Left ventricle myocardium superior (tissue), 1 donor: ENCODE measurements around the gene PPP3CA. TPM values are rescaled to one million over a fixed set of nuclear protein-coding genes. Genes with fewer than 3 reads are reported as not detected.
A peak's percentile ranks its signal among the peaks of the same experiment; 100 is the strongest.

ENCODE experiments used
- ATAC-seq: fragments of 200-7000 bp; cut with Tn5 transposase; one replicate; pipeline ENCODE4 v1.9.1; 2020; ENCODE audit warnings: mild to moderate bottlenecking, moderate library complexity
- DNase-seq: peaks from one replicate; pipeline ENCODE4 v3.0.0-alpha.2; 2020
- intact Hi-C: fragments of 100-400 bp; cut with micrococcal nuclease; formaldehyde crosslinking; loops from one replicate; pipeline ENCODE4 v1.11.0; 2022
- total RNA-seq: library from RNA; stranded (reverse); fragmentation: NEBNext Ultra II Directional; extraction: Animal tissue kit (Norgen Biotek cat#: 25700); gene quantifications from one replicate; pipeline ENCODE4 v1.2.1, GENCODE V29; 2021
- donor health status: DM: no; HTN: yes; CAD: no; lungs with severe emphysema.

The PPP3CA gene
- total RNA-seq, 1 donor from 2014 or later, result 20.1 TPM

DNA sequence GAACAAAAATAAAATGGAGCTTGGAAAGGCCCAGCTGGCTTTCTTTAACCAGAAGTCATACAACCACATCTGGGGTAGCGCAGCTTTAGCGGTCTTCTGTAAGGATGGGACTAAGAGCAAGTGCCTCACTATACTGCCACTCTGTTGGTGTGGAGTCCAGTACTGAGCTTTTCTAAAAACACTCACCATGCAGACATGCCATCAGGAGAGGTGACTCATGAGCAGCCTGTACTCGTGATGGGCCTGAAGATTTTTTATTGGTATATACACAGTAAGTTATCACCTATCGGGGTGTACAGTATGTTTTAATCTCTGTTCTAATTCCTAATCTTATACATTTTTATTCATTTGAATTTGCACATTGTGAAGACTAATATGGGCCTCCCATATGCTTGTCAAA, 9.6 kb downstream of the PPP3CA start:
- ATAC-seq, result no peak
- intact Hi-C loops, result no loop called here

DNA sequence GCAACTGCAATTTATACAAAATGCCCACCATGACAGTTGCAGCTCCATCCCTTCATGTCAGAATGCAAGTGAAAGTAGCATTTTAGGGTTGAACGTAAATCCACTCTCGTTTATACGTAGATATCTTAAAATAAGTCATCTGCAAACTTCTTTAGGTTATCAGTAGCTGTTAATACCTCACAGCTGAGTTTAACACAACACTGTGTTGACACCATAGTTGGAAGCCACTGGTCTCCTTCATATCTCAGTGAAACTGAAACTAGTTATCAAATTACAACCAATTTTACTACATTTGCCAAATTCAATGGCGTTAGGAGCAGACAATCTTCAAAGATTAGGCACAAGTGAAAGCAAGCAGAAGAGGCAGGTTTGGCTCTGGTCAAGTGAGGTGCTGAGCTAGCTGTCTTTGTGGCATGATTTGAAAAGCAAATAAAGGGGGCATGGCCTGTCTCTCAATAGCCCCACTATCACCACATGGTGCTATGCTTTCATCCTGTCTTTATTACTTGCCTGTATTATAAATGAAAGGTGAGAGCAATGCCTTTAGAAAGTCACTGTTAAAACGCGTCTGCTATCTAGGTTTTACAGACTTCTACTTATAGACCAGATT, 12.3 kb downstream of the PPP3CA start:
- DNase-seq, result no peak
- peak; percentile 66 for ATAC-seq
- intact Hi-C loops, result no loop called here

More for the DNA sequence above, 9.6 kb downstream of the PPP3CA start:
- no peak for DNase-seq

DNA sequence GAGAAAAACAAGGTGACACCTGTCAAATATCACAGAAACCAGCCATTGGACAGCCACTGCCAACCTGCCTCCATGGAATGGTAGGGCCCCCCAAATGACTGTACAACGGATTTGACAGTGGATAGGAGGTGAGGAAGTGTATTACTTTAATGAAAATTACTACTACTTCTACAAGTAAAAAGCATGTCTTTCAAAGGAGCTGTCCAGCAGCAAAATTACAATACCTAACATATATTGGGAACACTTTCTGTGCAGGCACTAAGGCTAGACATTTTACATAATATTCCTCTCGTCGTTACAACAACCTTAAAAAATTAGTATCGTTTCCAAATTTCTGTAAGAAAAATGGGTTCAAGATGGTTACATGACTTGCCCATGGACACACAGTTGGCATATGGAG, 14.9 kb downstream of the PPP3CA start:
- ATAC-seq (no peak), DNase-seq (no peak)
- intact Hi-C loops, result no loop called here

DNA sequence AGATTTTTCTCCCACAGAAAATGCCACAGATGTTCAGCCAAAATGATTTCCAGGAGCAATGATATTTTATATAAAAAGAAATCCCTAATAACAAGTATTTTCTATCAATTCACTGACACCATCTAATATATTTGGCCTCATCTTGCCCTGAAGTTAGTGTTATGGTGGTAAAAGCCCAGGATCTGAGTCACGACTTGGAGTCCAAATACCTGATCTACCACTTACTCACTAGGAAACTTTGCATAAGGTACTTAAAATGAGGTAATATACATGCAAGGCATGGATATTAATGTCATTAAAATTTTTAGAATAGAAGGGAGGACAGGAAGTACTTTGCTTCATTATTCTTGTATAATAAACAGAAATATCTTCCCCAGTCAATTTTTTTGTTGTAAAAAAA, 16.3 kb downstream of the PPP3CA start:
- intact Hi-C loops, result no loop called here

DNA sequence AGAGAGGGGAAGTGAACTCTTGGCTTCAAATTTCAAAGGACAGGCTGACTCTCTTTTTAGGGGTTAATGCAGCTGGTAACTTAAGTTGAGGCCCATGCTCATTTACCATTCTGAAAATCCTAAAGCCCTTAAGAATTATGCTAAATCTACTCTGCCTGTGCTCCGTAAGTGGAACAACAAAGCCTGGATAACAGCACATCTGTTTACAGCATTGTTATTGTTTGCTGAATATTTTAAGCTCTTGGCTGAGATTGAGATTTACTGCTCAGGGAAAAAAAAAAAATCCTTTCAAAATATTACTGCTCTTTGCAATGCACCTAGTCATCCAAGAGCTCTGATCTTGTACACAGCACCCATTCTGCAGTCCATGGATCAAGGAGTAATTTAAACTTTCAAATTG, 17.7 kb downstream of the PPP3CA start:
- intact Hi-C loops, result no loop called here
- DNase-seq (no peak), ATAC-seq (no peak)

More for the DNA sequence above, 16.3 kb downstream of the PPP3CA start:
- ATAC-seq (no peak), DNase-seq (no peak)

DNA sequence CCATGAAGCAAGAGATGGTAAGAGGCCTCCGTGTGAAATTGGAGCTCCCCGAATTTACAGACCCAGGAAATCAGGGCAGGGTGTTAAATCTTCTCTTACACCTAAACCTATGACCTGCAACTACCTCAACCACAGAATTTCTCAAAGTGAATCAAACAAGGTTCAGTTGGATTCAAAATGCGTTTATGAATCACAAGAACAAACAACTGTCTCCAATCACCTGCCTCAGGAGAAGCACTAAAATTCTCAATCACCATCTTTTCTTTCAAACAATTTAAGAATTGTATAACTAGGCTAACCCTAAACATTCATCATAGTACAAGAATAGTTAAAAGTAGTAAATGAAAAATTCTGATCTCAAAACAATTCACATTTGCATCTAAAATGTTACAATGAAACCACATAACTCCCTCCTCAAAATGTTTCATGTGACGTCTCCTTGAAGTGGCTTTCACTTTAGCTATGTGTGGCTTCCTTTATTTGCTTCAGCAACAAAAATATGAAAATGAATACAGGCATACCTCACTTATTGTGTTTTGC, 19.2 kb downstream of the PPP3CA start:
- DNase-seq (no peak), ATAC-seq (no peak)
- intact Hi-C loops, result no loop called here

DNA sequence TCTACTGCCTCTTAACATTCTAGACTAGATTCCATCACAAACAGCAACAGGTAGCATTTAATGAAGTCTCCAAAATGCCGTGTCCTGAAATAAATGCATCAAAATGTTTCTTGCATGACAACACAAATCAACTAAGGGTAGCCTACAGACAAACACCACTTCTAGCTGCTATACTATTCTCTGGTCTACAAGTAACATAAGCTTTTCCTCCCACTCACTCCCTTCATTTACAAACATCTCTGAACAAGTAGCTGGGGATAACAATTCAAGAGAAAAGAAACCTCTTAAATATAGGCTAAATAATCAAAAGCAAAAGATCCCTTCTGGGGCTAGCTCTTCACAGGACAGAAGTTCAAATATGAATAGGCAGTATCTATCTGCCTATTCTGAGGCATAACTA, 20.8 kb downstream of the PPP3CA start:
- ATAC-seq (no peak), DNase-seq (no peak)
- intact Hi-C loops, result no loop called here

DNA sequence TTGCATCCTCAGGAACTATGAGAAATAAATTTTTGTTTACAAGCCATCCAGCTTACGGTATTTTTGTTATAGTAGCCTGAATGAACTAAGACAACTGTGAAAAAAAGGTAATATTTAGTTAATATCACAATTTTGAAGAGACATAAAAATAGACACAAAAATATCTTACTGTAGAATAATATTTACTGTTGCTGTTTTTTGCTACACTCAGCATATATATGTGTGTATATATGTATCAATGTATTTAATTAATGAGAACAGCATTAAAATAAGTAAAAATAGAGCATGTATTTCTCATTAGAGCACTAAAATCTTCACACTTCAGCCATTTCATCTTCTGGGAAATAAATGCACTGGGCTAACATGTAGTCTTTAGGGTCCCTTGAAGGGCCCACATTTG, 24.6 kb downstream of the PPP3CA start:
- intact Hi-C loops, result no loop called here
- DNase-seq, result no peak
- ATAC-seq, result no peak

DNA sequence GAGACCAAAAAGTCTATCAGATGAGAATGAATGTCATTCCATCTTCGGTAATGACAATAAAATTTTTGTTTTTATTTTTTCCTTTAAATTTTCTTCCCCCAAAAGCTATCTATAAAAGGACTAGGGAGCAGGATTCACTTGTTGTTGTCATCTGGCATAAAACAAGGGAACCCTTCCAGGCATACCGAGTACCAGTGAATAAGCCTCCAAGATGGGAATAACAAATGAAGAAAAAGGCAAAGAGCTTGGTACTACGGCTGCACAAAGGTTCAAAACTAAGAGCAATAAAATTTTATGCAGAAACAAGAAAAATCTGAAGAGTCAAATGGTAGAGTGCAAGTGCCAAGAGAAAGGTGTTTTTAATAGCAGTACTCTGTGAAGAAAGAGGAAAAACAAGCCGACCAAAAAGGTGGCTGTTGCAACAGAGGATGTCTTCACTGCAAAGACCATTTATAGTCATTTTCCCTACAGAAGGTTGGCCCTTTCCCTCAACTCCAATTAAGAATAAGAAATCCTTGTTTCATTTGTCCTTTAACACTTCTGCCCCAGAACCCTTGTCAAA, 25.8 kb downstream of the PPP3CA start:
- no peak for ATAC-seq
- intact Hi-C loops, result no loop called here
- no peak for DNase-seq

DNA sequence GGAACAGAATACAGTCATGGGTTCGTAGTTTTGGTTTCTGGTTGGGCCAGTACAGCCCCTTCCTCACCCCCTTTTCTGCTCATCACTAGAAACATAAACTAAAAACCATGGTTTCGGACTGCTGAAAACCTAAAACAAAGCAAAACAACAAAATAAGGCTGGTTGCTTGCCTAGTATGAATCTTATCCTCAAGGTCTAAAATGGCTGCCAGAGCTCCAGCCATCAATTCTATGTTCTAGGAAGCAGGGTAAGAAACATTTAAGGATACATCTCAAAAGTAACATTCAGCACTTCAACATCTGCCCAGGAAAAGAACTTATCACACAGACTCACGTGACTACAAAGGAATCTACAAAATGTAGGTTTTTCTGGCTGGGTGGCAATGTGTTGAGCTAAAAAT, 31.5 kb downstream of the PPP3CA start:
- DNase-seq (no peak), ATAC-seq (no peak)
- intact Hi-C loops, result no loop called here

DNA sequence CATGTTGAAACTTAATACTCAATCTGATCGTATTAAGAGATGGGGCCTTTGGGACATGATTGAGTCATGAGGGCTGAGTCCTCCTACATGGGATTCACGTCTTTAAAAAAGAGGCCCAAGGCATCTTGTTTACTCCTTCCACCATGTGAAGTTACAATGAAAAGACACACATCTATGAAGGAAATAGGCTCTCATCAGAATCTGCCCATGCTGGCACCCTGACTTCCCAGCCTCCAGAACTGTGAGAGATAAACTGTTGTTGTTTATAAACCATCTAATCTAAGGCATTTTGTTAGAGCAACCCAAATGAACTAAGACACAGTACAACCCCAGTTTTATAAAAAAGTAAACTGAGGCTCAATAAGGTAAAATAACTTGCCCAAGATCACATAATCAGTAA, 32.3 kb downstream of the PPP3CA start:
- DNase-seq (no peak), ATAC-seq (no peak)
- intact Hi-C loops, result no loop called here

DNA sequence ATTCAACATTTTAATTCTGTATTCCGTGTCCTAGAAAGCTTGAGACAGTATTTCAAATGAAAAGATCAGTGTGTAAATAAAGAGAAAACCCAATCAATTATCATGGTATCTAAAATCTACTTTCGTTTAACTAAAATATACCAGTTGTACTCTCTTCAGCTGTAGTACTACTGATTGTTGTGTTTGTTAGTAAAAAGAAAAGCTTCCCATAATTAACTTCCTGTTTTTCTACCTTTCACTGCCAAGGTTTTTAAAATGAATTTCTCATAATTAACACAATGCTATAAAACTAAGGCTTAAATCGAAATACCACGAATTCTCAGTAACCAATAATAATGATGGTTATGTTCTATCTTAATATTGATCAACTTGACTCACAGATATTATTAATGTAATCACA, 37.4 kb downstream of the PPP3CA start:
- no peak for ATAC-seq
- intact Hi-C loops, result no loop called here

DNA sequence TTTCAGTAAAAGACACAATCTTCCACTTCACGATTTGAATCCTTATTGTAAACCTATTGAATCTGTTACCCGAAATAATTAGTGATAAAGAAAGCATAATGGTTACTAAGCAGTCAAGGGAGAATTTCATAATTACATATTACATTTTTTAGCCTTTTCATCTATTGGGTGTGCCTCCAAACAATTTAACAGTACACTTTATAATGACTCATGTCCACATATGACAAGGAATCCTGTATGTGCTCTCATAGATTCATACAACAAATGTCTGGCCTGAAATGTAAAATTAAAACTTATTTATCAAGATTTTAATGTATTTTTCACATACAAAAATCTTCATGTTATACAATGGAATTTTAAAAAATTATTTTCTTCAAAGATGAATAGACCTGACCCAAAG, 39.4 kb downstream of the PPP3CA start:
- DNase-seq (no peak), ATAC-seq (no peak)
- intact Hi-C loops, result no loop called here

More for the DNA sequence above, 37.4 kb downstream of the PPP3CA start:
- DNase-seq, result no peak

DNA sequence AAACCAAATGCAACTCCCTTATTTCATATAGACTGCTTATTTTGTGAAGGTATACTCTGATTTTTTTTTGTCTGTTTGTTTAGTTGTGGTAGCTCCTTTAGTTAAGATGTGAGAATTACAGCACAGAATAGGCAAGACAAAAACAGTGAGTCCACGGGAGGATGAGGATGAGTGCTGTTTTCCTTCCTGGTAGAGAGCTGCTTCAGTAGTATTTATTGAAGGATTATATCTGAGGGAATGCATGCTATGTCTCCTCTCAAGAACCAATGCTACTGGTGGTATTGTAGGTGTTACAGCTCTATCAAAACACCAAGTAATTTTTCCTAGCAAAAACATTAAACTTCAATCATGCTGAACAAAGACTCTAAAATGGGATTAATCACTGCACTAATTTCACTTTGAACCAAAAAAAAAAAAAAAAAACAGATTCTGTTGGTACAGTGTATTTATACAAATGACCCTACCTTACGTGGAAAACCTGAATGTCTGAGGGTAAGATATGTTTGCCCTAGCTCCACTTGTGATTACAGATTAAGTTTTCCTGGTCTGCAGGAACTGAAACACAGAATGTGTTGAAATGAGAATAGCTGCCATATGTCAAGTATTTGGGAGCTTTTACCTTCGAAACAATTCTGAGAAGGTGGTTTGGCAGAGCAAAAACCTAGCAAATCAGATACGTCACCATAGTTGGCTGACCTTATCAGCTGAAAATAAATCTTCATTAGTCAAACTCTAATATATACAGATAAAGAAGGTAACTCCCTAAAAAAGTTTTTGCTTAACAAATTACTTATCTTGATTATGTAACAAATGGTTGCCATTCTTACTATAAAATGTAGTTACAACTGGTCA, 40.3 kb downstream of the PPP3CA start:
- DNase-seq (no peak), ATAC-seq (no peak)
- intact Hi-C loops, result no loop called here

DNA sequence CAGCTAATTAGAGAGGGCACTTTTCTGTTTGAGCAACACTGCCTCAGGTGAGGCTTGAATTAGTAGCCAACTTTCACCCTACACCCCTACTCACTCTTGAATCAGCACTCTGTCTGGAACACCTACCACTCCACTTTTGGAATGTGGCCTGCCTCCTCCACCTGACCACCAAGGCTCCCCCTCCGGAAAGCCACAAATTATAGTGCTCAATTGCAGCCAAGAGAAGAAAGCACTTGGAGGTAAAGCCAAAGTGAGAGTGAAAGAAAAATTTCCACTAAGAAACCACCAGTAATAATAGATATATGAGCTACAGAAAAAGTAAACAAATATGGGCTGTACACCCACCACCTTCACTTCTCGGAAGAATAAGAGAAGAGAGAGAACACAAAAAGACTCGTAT, 41.1 kb downstream of the PPP3CA start:
- no peak for DNase-seq
- intact Hi-C loops, result no loop called here
- no peak for ATAC-seq

DNA sequence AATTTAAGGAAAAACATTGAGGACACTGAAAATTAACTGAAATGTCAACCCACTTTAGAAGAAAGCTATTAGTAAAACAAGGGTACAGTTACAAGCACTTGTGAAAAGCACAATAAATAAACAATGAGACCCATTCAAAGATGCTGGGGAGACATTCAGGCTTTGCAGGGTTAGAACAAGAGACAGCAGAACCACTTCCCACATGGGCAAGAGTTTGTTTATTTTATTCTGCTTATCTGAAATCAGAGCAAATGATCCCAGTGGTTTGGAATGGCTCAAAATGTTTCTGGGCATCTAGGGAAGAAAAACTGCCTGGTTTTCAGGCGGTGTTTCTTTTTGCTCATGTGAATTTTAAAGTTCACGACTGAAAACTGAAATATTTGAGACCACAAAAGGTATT, 42.4 kb downstream of the PPP3CA start:
- ATAC-seq (no peak), DNase-seq (no peak)
- intact Hi-C loops, result no loop called here

DNA sequence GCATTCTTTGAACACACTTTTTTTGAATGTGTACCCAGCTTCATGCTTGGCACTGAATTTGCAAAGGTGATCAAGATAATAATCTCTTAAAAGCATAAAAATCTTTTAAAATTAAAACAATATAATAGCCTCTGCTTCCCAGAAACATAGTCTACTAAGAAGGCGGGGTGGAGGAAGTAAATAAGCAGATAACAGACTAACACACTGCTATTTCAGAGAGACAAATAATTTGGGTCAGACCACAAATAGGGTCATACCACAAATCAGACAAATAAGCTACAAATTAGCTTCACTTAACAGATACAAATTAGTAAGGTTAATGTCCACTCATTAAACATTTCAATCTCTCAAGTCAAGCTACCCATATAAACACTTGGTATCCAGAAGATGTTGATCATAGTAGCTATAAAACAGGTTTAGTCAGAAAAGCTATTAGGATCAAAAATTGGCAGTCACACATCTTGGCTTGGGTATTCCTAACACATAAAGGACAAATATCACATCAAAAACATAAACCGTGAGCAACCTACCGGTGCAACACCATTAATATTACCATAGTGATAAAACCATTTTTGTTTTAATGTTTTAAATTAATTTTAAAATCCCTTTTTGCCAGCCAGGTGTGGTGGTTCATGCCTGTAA, 47.3 kb downstream of the PPP3CA start:
- ATAC-seq (no peak), DNase-seq (no peak)
- intact Hi-C loops, result no loop called here

DNA sequence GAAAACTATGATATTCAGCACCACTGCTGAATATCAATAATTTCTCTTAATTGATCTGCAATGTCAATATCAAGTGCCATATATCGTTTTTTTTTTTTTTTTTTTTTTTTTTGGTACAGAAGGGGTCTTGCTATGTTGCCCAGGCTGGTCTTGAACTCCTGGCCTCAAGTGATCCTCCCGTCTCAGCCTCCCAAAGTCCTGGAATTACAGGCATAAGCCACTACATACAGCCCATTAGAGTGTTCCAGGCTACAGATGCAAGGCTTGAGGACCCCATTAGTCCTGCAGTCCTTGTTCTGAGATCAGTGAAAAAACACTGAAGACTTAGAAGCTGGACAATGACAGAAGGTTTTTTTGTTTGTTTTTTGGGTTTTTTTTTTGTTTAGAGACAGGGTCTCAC, 48.3 kb downstream of the PPP3CA start:
- intact Hi-C loops, result no loop called here
- DNase-seq (no peak), ATAC-seq (no peak)

DNA sequence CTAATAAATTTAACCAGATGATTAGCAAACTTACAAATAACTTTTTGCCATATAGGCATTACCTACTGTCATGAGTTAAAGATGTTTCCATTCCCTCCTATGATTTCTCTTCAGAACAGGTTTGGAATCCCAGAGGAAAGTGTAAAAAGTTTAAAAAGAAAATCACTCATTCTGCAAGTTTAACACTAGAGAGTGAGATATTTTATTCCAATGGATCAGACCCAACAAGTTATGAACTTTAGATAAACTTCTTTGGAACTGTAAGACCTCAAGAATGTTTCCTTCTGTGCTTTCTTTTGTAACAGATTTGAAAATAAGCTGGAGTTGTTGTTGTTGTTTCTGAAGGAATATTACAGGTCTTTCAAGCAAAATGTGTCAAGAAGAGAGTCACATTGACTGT, 51.6 kb downstream of the PPP3CA start:
- DNase-seq (no peak), ATAC-seq (no peak)
- intact Hi-C loops, result no loop called here

DNA sequence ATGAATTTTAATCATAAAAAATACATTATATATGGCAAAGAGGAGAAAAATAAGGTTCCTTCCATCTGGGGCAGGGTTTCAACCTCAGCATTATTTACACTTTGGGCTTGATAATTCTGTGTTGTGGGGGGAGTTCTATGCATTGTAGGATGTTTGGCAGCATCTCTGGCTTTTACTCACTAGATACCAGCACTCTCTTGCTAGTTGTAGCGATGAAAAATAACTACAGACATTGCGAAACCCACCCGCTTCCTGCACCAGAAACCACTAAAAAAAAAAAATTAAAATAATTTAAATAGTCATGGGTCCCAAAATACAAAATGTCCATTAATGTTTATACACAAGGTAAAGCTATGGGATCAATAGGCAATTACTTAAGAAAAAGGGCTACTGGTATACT, 52.7 kb downstream of the PPP3CA start:
- no peak for DNase-seq
- intact Hi-C loops, result no loop called here

More for the DNA sequence above, 52.7 kb downstream of the PPP3CA start:
- ATAC-seq, result no peak
